ENCODE measurements around the gene SELENOT. TPM values are rescaled to one million over a fixed set of nuclear protein-coding genes. Genes with fewer than 3 reads are reported as not detected.

Gene SELENOT
- total and polyA plus RNA-seq, 2 of the 8 experiments (the other 6 are each of a cell fraction or from before 2014, with no cell fraction given), result 79.0 to 290 TPM

DNA sequence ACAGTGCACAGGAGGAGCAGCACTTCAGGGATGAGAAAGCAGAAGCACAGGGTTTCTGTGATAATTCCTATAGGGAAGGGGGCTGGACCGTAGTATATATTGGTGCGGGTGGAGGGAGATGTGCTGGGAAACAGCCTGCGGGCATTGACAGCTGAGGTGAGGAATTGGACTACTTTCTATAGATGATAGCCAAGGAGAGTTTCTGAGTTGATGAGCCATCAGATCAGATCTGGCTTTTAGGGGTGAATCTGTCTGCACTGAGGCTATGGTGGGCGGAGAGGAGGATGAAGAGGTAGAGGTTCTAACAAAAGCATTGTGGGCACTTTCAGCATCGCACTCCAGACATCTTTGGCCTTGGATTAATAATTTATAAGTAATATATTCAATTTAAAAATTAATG lies 33.1 kb downstream of the SELENOT start:
- no peak overlapping the region for H4K91ac ChIP-seq (replicated peaks; ENCODE audit: insufficient read length, low read length)
- H3K9ac ChIP-seq (replicated peaks in 1 of 4; ENCODE audit: extremely low read depth in 1 of 4, low read depth in 3 of 4, low read length in 3 of 4), result no peak overlapping the region
- no peak overlapping the region for H3K18ac ChIP-seq (ENCODE audit: extremely low read depth, low read length)
- no peaks in the 10 kb centered on the region for H3K36me3 ChIP-seq (ENCODE audit: control insufficient read depth in 2 of 4, insufficient read depth in 4 of 4, low read length in 3 of 4)
- no peak overlapping the region for H2BK20ac ChIP-seq (ENCODE audit: low read length)
- H3K79me2 ChIP-seq (ENCODE audit: control insufficient read depth in 1 of 2, insufficient read depth in 2 of 2, low read length in 2 of 2), result no peaks in the 10 kb centered on the region
- no peak overlapping the region for H3K27ac ChIP-seq (ENCODE audit: low read depth, low read length)
- H4K5ac ChIP-seq (ENCODE audit: insufficient read length, low read depth, low read length), result no peak overlapping the region
- H2BK120ac ChIP-seq (replicated peaks; ENCODE audit: low read depth, low read length), result no peak overlapping the region
- no peak overlapping the region for H2BK12ac ChIP-seq (ENCODE audit: low read depth, low read length)
- H3K79me1 ChIP-seq (ENCODE audit: low read depth, low read length), result no peaks in the 10 kb centered on the region
- 86% methylated on average over 5 of the region's 5 CpGs; no CpG with 5 or more reads in 1 of the 2 experiments for WGBS, 2 experiments (ENCODE audit: extremely low coverage in 1 of 2, insufficient coverage in 1 of 2, insufficient read length in 1 of 2, insufficient replicate concordance in 2 of 2, low coverage in 1 of 2, low lambda C conversion rate in 2 of 2, missing lambda C conversion rate in 1 of 2)
- FAIRE-seq (no peak), DNase-seq (ENCODE audit: low read depth in 1 of 2, low spot score in 2 of 2) (no peak)
- H3K23me2 ChIP-seq (ENCODE audit: low read depth, low read length), result no peaks in the 10 kb centered on the region
- H3K27me3 ChIP-seq (replicated peaks in 1 of 4; ENCODE audit: control insufficient read depth in 3 of 4, extremely low read depth in 1 of 4, insufficient read depth in 3 of 4, low read length in 3 of 4), result no peaks in the 10 kb centered on the region
- H3K14ac ChIP-seq (ENCODE audit: insufficient read length), result no peak overlapping the region
- H4K8ac ChIP-seq (ENCODE audit: extremely low read depth, insufficient read depth, low read length), result no peak overlapping the region
- no peak overlapping the region for H2AK5ac ChIP-seq (ENCODE audit: low read depth, low read length)
- no peak overlapping the region for H3K4me3 ChIP-seq (ENCODE audit: extremely low read depth in 1 of 4, insufficient read depth in 2 of 4, low read depth in 3 of 4, low read length in 4 of 4)
- no peak overlapping the region for H2BK5ac ChIP-seq (ENCODE audit: low read depth, low read length)
- CTCF ChIA-PET (ENCODE audit: partially characterized antibody), result no interaction called here
- POLR2A ChIA-PET (ENCODE audit: partially characterized antibody), result interaction anchor here (2.5 kb wide), 1 partner anchor 33 kb away, joined by 7 read pairs; the partner anchor contains the start of gene SELENOT
- no peak overlapping the region for H2BK15ac ChIP-seq (ENCODE audit: low read length)
- no peak overlapping the region for H3K23ac ChIP-seq (ENCODE audit: insufficient read length)
- H3K4me1 ChIP-seq (replicated peaks in 1 of 4; ENCODE audit: control insufficient read depth in 3 of 4, insufficient read depth in 4 of 4, low read length in 3 of 4), result no peaks in the 10 kb centered on the region
- H3K4ac ChIP-seq (replicated peaks; ENCODE audit: insufficient read length, low read depth, low read length), result no peak overlapping the region
- H3K9me3 ChIP-seq (ENCODE audit: insufficient read depth in 2 of 2, low read depth in 1 of 2, low read length in 1 of 2), result no peaks in the 10 kb centered on the region
- H2AFZ ChIP-seq (ENCODE audit: low read length), result no peak overlapping the region
- no peak overlapping the region for H3K56ac ChIP-seq (replicated peaks; ENCODE audit: insufficient read length, low read depth, low read length)
- H4K20me1 ChIP-seq (replicated peaks in 1 of 2; ENCODE audit: control insufficient read depth in 1 of 2, insufficient read depth in 2 of 2, low read length in 2 of 2), result no peaks in the 10 kb centered on the region
- H3K4me2 ChIP-seq (ENCODE audit: insufficient read depth in 1 of 2, low read depth in 2 of 2, low read length in 2 of 2), result no peak overlapping the region
- no peak for TF ChIP-seq CTCF (IDR thresholded peaks at IDR 0.05; ENCODE audit: control extremely low read depth in 1 of 3, insufficient read depth in 1 of 3, low read depth in 1 of 3, low read length in 3 of 3)
- TF ChIP-seq SP1 (IDR thresholded peaks at IDR 0.05; ENCODE audit: low read depth, low read length), result no peak
- TF ChIP-seq TCF12 (IDR thresholded peaks at IDR 0.05; ENCODE audit: low read depth, low read length), result no peak
- TF ChIP-seq CBX5 (IDR thresholded peaks at IDR 0.05; ENCODE audit: low read depth, low read length), result no peak
- TF ChIP-seq EZH2 (IDR thresholded peaks at IDR 0.05; ENCODE audit: low read depth, low read length, severe bottlenecking), result no peak
- no peak for TF ChIP-seq KDM4A (IDR thresholded peaks at IDR 0.05; ENCODE audit: low read depth, low read length, severe bottlenecking)
- TF ChIP-seq ATF3 (IDR thresholded peaks at IDR 0.05; ENCODE audit: insufficient read depth, low read depth, low read length), result no peak
- no peak for TF ChIP-seq FOSL1 (IDR thresholded peaks at IDR 0.05; ENCODE audit: insufficient read depth, low read depth, low read length)
